ENCODE results near the gene SH3RF3. TPM values are rescaled to one million over a fixed set of nuclear protein-coding genes. Genes with fewer than 3 reads are reported as not detected.

SH3RF3 gene
- total and polyA plus RNA-seq, 9 of the 15 experiments (the other 6 are each of a cell fraction or from before 2014, with no cell fraction given) = 0.02 TPM; not detected in 8

DNA sequence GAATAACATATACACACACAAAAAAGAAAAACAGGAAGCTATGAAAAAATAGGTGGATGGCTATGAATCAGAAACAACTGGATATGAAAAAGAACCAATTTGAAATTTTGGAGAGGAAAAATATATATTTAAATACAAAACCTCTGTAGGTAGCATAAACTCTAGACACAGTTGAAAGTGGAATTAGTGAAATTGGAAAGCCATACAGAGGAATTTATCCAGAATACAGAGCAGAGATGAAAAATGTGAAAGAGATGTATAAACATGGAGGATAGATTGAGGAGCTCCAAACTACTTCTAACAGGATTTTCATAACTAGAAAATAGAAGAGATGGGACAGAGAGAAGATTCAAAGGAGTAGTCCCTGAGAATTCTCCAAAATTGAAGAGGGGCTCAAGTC lies 315.9 kb downstream of the SH3RF3 start:
- Histone ChIP-seq H3K36me3 (ENCODE audit: control insufficient read depth, insufficient read depth, low read length) (no peaks in the 10 kb centered on the region), H2AFZ (ENCODE audit: low read depth, low read length) (no peak overlapping the region), H3K9me1 (ENCODE audit: control insufficient read depth, insufficient read depth, low read length) (no peaks in the 10 kb centered on the region), H3K4me2 (ENCODE audit: insufficient read depth, low read length) (no peak overlapping the region), H3K4me3 (no peak overlapping the region), H3K4me1 (replicated peaks in 1 of 2; ENCODE audit: control insufficient read depth in 2 of 2, insufficient read depth in 2 of 2, low read length in 2 of 2) (no peaks in the 10 kb centered on the region), H3K27ac (ENCODE audit: extremely low read depth, low read depth, low read length) (no peak overlapping the region), H3K79me2 (ENCODE audit: control insufficient read depth, insufficient read depth, low read length) (no peaks in the 10 kb centered on the region), H3K9ac (ENCODE audit: insufficient read depth in 1 of 2, low read depth in 2 of 2, low read length in 2 of 2) (no peak overlapping the region), H3K27me3 (ENCODE audit: control insufficient read depth in 2 of 2, insufficient read depth in 2 of 2, low read length in 2 of 2) (peaks cover 0 to 15% of the 10 kb centered on the region in 2 experiments; a peak in 2 of 5 replicates), H4K20me1 (replicated peaks; ENCODE audit: control insufficient read depth, insufficient read depth, low read length) (no peaks in the 10 kb centered on the region), H3K9me3 (replicated peaks; ENCODE audit: control insufficient read depth, insufficient read depth, low read depth, low read length) (no peaks in the 10 kb centered on the region; the same call in 1 of the 2 replicates)
- CTCF ChIA-PET (ENCODE audit: low intra/inter-chr PET ratio) = no interaction called here
- TF ChIP-seq ZNF175 (CRISPR knock-in tag; IDR thresholded peaks at IDR 0.05; ENCODE audit: low read depth) = no peak
- TF ChIP-seq NFATC3 (IDR thresholded peaks at IDR 0.05) = no peak
- TF ChIP-seq PML (IDR thresholded peaks at IDR 0.05; ENCODE audit: low read length) = no peak
- TF ChIP-seq, protein P1, sequence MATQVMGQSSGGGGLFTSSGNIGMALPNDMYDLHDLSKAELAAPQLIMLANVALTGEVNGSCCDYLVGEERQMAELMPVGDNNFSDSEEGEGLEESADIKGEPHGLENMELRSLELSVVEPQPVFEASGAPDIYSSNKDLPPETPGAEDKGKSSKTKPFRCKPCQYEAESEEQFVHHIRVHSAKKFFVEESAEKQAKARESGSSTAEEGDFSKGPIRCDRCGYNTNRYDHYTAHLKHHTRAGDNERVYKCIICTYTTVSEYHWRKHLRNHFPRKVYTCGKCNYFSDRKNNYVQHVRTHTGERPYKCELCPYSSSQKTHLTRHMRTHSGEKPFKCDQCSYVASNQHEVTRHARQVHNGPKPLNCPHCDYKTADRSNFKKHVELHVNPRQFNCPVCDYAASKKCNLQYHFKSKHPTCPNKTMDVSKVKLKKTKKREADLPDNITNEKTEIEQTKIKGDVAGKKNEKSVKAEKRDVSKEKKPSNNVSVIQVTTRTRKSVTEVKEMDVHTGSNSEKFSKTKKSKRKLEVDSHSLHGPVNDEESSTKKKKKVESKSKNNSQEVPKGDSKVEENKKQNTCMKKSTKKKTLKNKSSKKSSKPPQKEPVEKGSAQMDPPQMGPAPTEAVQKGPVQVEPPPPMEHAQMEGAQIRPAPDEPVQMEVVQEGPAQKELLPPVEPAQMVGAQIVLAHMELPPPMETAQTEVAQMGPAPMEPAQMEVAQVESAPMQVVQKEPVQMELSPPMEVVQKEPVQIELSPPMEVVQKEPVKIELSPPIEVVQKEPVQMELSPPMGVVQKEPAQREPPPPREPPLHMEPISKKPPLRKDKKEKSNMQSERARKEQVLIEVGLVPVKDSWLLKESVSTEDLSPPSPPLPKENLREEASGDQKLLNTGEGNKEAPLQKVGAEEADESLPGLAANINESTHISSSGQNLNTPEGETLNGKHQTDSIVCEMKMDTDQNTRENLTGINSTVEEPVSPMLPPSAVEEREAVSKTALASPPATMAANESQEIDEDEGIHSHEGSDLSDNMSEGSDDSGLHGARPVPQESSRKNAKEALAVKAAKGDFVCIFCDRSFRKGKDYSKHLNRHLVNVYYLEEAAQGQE (IDR thresholded peaks at IDR 0.05; ENCODE audit: borderline replicate concordance) = no peak
- TF ChIP-seq, protein P1 (CRISPR knock-in tag; IDR thresholded peaks at IDR 0.05; ENCODE audit: low read depth) = no peak
- no peak for TF ChIP-seq ZNF584 (CRISPR knock-in tag; IDR thresholded peaks at IDR 0.05; ENCODE audit: low read depth)
- TF ChIP-seq SAFB (IDR thresholded peaks at IDR 0.05; ENCODE audit: borderline replicate concordance, low read depth, low read length) = no peak
- no peak for TF ChIP-seq MTA3 (IDR thresholded peaks at IDR 0.05; ENCODE audit: borderline replicate concordance)
- no peak for FAIRE-seq
- BruUV-seq (replicated peaks) = no TSS peak
- no peak for ATAC-seq
- no peak for DNase-seq (ENCODE audit: extremely low read depth in 1 of 4, low spot score in 3 of 4)
- POLR2A ChIA-PET = no interaction called here
- intact Hi-C loops (cut with micrococcal nuclease) (no loop called here), in situ Hi-C loops (cut with MboI) (no loop called here)
